Measurements from ENCODE around the gene NUDT22.
A peak's percentile ranks its signal among the peaks of the same experiment; 100 is the strongest.

Gene NUDT22

GRCh38 chr11:64276653-64277431 lies 50.8 kb downstream of the NUDT22 start:
- H4K20me1 ChIP-seq: peaks cover 0 to 8% (median 0%) of the 10 kb centered on the region in 11 experiments; a peak in 2 of 22 replicates
- H3K27ac ChIP-seq: peak overlapping the region in 5 of 11 experiments; percentile 6 to 47 (median 28); a peak in 5 of 22 replicates
- peaks cover 17 to 73% (median 40%) of the 10 kb centered on the region in 11 experiments; a peak in 21 of 22 replicates for H3K36me3 ChIP-seq
- peaks cover 18 to 40% (median 22%) of the 10 kb centered on the region in 10 experiments for H3K4me1 ChIP-seq
- H3K9ac ChIP-seq: peak overlapping the region; percentile 6 to 62 (median 53); a peak in 19 of 22 replicates
- H3K4me2 ChIP-seq: peak overlapping the region; percentile 37 to 73 (median 66); a peak in 20 of 22 replicates
- H3K4me3 ChIP-seq: no peak overlapping the region
- TF ChIP-seq Cebpa-rat (IDR thresholded peaks at IDR 0.05): no peak
- no peaks in the 10 kb centered on the region for H3K27me3 ChIP-seq
- no peaks in the 10 kb centered on the region for H3K9me3 ChIP-seq (replicated peaks in 1 of 11)

DNA sequence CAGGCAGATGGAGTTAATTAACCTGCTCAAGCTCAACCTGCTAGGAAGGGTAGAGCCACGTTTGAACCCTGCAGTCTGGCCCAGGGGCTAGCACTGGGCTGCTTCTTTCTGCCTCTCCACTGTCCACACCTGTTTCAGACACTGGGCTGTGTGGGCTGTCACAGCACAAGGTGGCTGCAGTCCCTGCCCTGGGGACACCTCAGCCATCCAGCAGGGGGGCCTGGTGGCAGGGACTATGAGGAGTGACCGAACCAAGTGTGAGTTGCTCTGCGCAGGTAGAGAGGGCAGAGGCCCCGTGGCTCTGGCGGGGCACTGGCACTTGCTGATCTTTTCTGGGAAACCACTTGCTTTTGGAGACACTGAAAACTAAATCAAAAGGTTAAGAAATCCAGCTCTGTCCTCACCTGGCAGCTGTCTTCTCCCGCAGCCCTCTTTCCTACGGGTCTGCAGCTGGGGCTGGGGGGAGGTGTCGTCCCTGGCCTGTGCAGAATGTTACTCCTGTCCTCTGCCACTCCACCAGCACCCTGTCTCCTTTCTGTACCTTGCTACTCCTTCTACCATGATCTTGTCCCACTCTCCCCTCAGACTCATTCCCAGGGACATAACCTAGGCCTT lies 52.6 kb downstream of the NUDT22 start:
- Histone ChIP-seq H3K36me3 (peaks cover 17 to 71% (median 49%) of the 10 kb centered on the region in 11 experiments; a peak in 21 of 22 replicates), H3K27me3 (no peaks in the 10 kb centered on the region), H4K20me1 (peaks cover 0 to 8% (median 0%) of the 10 kb centered on the region in 11 experiments; a peak in 2 of 22 replicates), H3K9me3 (replicated peaks in 1 of 11) (no peaks in the 10 kb centered on the region), H3K4me3 (no peak overlapping the region), H3K9ac (peak overlapping the region in 3 of 11 experiments; percentile 19 to 44 (median 24); a peak in 3 of 22 replicates), H3K4me1 (peaks cover 14 to 31% (median 19%) of the 10 kb centered on the region in 10 experiments), H3K27ac (no peak overlapping the region), H3K4me2 (no peak overlapping the region)
- no peak for TF ChIP-seq Cebpa-rat (IDR thresholded peaks at IDR 0.05)
